Right cardiac atrium (tissue), 5 donors: ENCODE data around the gene SH2D3A. TPM values are rescaled to one million over a fixed set of nuclear protein-coding genes. Genes with fewer than 3 reads are reported as not detected.
A peak's percentile ranks its signal among the peaks of the same experiment; 100 is the strongest.
"Not testable (repeated sequence)": the region's sequence is repeated elsewhere in the genome, so short reads cannot be mapped to it uniquely, and the experiment has no call there.

ENCODE experiments used
- ATAC-seq, 2 donors: fragments of 200-7000 bp; cut with Tn5 transposase; one replicate each; pipeline versions ENCODE4 v1.8.0 to v1.9.1; 2020; ENCODE audit warnings: moderate library complexity in 2 of 2, mild to moderate bottlenecking in 1 of 2
- DNase-seq, 3 donors: peaks; one replicate each; pipeline ENCODE4 v3.0.0-alpha.2; 2020
- H3K27ac ChIP-seq: one replicate; pipeline ENCODE4 v1.5.1; 2013; ENCODE audit warnings: mild to moderate bottlenecking, low read length, control low read depth, moderate library complexity
- H3K27me3 ChIP-seq: one replicate; pipeline ENCODE4 v1.6.1; 2013; ENCODE audit not compliant: control insufficient read depth, insufficient read depth
- H3K4me1 ChIP-seq: one replicate; pipeline ENCODE4 v1.6.1; 2013; ENCODE audit warnings: low read length; ENCODE audit not compliant: control insufficient read depth, insufficient read depth
- H3K4me3 ChIP-seq: one replicate; pipeline ENCODE4 v1.5.1; 2013; ENCODE audit warnings: low read length, control low read depth
- H3K9me3 ChIP-seq: one replicate; pipeline ENCODE4 v1.6.1; 2013; ENCODE audit warnings: low read length; ENCODE audit not compliant: control insufficient read depth
- WGBS: extraction: QIAGEN DNeasy Blood & Tissue Kit; methylation state at CpG from one replicate; pipeline ENCODE4 v1.1.7; 2013; 5-methylcytosine and 5-hydroxymethylcytosine counted together
- intact Hi-C, 4 donors: fragments of 100-400 bp; cut with DNase I; formaldehyde crosslinking; loops; one replicate each; pipeline versions ENCODE4 v1.11.0 to v1.14.0; 2022 to 2023
- polyA plus RNA-seq: library from polyadenylated mRNA; stranded (reverse); fragments of 200-250 nt; gene quantifications from one replicate; pipeline ENCODE4 v1.2.3, GENCODE V29; 2013
- total RNA-seq, 4 donors: library from RNA; stranded (reverse); fragmentation: NEBNext Ultra II Directional; extraction: Animal tissue kit (Norgen Biotek cat#: 25700); gene quantifications; one replicate each; pipeline ENCODE4 v1.2.1, GENCODE V29; 2021
- donor health status: healthy with polysubstance abuse.
- donor health status: DM: no; HTN: yes; CAD: no.
- donor health status: DM: no; HTN: no; CAD: no.
- donor health status: DM: no; HTN: yes; CAD: no; lungs with severe emphysema.
- donor health status: DM: yes; HTN: yes; CAD: no.

SH2D3A gene
- total and polyA plus RNA-seq, 5 donors: 0.09 to 0.54 (median 0.25) TPM; not detected in 2

GRCh38 chr19:6754653-6755463 lies 12.4 kb downstream of the SH2D3A start:
- intact Hi-C loops: no loop called here
- ATAC-seq (no peak), DNase-seq (peak in 2 of 3 donors; percentile 24 to 52)
- Histone ChIP-seq H3K27ac (no peak overlapping the region), H3K27me3 (no peaks in the 10 kb centered on the region), H3K4me1 (no peaks in the 10 kb centered on the region), H3K4me3 (no peak overlapping the region), H3K9me3 (no peaks in the 10 kb centered on the region)
- WGBS: 90% methylated on average over 23 of the region's 23 CpGs

- Histone ChIP-seq H3K9me3 (no peaks in the 10 kb centered on the region), H3K4me3 (no peak overlapping the region), H3K27ac (no peak overlapping the region), H3K4me1 (no peaks in the 10 kb centered on the region), H3K27me3 (no peaks in the 10 kb centered on the region)
- intact Hi-C loops: no loop called here
- DNase-seq: peak in 2 of 3 donors; percentile 62 to 64
- 95% methylated on average over 22 of the region's 22 CpGs for WGBS
- ATAC-seq: peak in 1 of 2 donors; percentile 6
Measured at GRCh38 chr19:6754136-6754535, 13.1 kb downstream of the SH2D3A start.

GRCh38 chr19:6753178-6754031 lies 13.8 kb downstream of the SH2D3A start:
- no peaks in the 10 kb centered on the region for H3K9me3 ChIP-seq
- H3K4me1 ChIP-seq: no peaks in the 10 kb centered on the region
- peak; percentile 82 to 92 for ATAC-seq
- 6% methylated on average over 50 of the region's 50 CpGs for WGBS
- intact Hi-C loops: no loop called here
- H3K4me3 ChIP-seq: peak overlapping the region; percentile 11
- peak overlapping the region; percentile 0 for H3K27ac ChIP-seq
- H3K27me3 ChIP-seq: no peaks in the 10 kb centered on the region
- peak; percentile 88 to 93 (median 91) for DNase-seq

GRCh38 chr19:6752256-6753177 lies 14.7 kb downstream of the SH2D3A start:
- intact Hi-C loops: no loop called here
- Histone ChIP-seq H3K27me3 (no peaks in the 10 kb centered on the region), H3K4me1 (no peaks in the 10 kb centered on the region), H3K9me3 (no peaks in the 10 kb centered on the region), H3K4me3 (no peak overlapping the region), H3K27ac (no peak overlapping the region)
- peak in 1 of 3 donors; percentile 52 for DNase-seq
- WGBS: 68% methylated on average over 50 of the region's 50 CpGs
- peak in 1 of 2 donors; percentile 4 for ATAC-seq

GRCh38 chr19:6751189-6751588 lies 16.0 kb downstream of the SH2D3A start:
- no peaks in the 10 kb centered on the region for H3K27me3 ChIP-seq
- no peak overlapping the region for H3K27ac ChIP-seq
- no peaks in the 10 kb centered on the region for H3K9me3 ChIP-seq
- no peaks in the 10 kb centered on the region for H3K4me1 ChIP-seq
- intact Hi-C loops: no loop called here
- 92% methylated on average over 16 of the region's 16 CpGs for WGBS
- DNase-seq (peak in 1 of 3 donors; percentile 45), ATAC-seq (no peak)
- no peak overlapping the region for H3K4me3 ChIP-seq

GRCh38 chr19:6750062-6750461 lies 17.2 kb downstream of the SH2D3A start:
- DNase-seq: peak; percentile 82 to 90 (median 89)
- ATAC-seq: peak; percentile 29 to 52
- no peak overlapping the region for H3K4me3 ChIP-seq
- H3K27me3 ChIP-seq: no peaks in the 10 kb centered on the region
- H3K9me3 ChIP-seq: no peaks in the 10 kb centered on the region
- 64% methylated on average over 20 of the region's 20 CpGs for WGBS
- intact Hi-C loops: no loop called here
- peaks cover 5% of the 10 kb centered on the region for H3K4me1 ChIP-seq
- no peak overlapping the region for H3K27ac ChIP-seq

- H3K27me3 ChIP-seq, ATAC-seq, intact Hi-C loops, H3K27ac ChIP-seq, H3K9me3 ChIP-seq, H3K4me3 ChIP-seq: not testable (repeated sequence)
- peaks cover 10% of the 10 kb centered on the region for H3K4me1 ChIP-seq
- WGBS: 71% methylated on average over 10 of the region's 10 CpGs
- DNase-seq: peak in 2 of 3 donors; percentile 47 to 73
Measured at GRCh38 chr19:6748543-6748942, 18.7 kb downstream of the SH2D3A start.

- intact Hi-C loops: no loop called here
- H3K4me1 ChIP-seq: peaks cover 11% of the 10 kb centered on the region
- H3K27me3 ChIP-seq: no peaks in the 10 kb centered on the region
- no peak overlapping the region for H3K4me3 ChIP-seq
- no peak for ATAC-seq
- DNase-seq: peak in 1 of 3 donors; percentile 46
- WGBS: 94% methylated on average over 24 of the region's 24 CpGs
- H3K27ac ChIP-seq: no peak overlapping the region
- no peaks in the 10 kb centered on the region for H3K9me3 ChIP-seq
Measured at GRCh38 chr19:6745965-6746364, 21.3 kb downstream of the SH2D3A start.

GRCh38 chr19:6744381-6745301 lies 22.6 kb downstream of the SH2D3A start:
- Histone ChIP-seq H3K9me3 (no peaks in the 10 kb centered on the region), H3K27ac (peak overlapping the region; percentile 87), H3K27me3 (no peaks in the 10 kb centered on the region), H3K4me3 (no peak overlapping the region), H3K4me1 (peaks cover 11% of the 10 kb centered on the region)
- intact Hi-C loops: no loop called here
- DNase-seq (peak; percentile 93 to 96 (median 95)), ATAC-seq (peak; percentile 84 to 86)
- WGBS: 19% methylated on average over 41 of the region's 41 CpGs
